Measurements from ENCODE around the gene CPSF6.
"Not testable (repeated sequence)": the region's sequence is repeated elsewhere in the genome, so short reads cannot be mapped to it uniquely, and the experiment has no call there.

The CPSF6 gene

DNA sequence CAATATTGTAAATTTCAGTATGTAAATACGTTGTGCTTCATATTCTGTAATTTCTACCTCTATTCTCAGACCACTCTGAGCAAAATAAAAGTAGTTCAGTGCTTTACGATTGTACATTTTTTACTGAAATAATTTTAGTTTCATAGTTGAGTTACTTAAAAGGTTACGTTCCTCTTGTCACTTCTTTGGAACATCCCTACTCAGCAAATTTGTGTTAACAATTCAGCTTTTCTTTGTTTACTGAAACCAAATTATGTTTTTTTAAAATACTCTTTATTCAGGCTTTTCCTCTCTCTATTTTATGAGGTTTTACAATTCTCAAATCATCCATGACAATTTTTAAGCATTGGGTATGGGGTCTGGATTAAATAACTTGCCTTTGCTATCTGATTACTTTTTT is 25.8 kb downstream of the CPSF6 start:
- Histone ChIP-seq H3K4me3 (ENCODE audit: low read depth in 1 of 2, low read length in 2 of 2) (no peak overlapping the region), H3K27me3 (ENCODE audit: low read depth, low read length) (no peaks in the 10 kb centered on the region), H3K4me1 (ENCODE audit: control insufficient read depth in 1 of 2, insufficient read depth in 2 of 2, low read length in 2 of 2) (no peaks in the 10 kb centered on the region), H3K27ac (ENCODE audit: low read length) (no peak overlapping the region), H3K36me3 (ENCODE audit: control insufficient read depth in 1 of 2, insufficient read depth in 2 of 2, low read length in 2 of 2) (peaks cover 28 to 47% of the 10 kb centered on the region in 2 donors), H3K9me3 (ENCODE audit: control insufficient read depth in 1 of 2, low read length in 2 of 2) (no peaks in the 10 kb centered on the region)

GRCh38 chr12:69265633-69266032 is 26.3 kb downstream of the CPSF6 start:
- not testable (repeated sequence) for H3K27ac ChIP-seq (ENCODE audit: low read length); H3K27me3 ChIP-seq (ENCODE audit: low read depth, low read length); H3K4me1 ChIP-seq (ENCODE audit: control insufficient read depth in 1 of 2, insufficient read depth in 2 of 2, low read length in 2 of 2); H3K9me3 ChIP-seq (ENCODE audit: control insufficient read depth in 1 of 2, low read length in 2 of 2); H3K4me3 ChIP-seq (ENCODE audit: low read depth in 1 of 2, low read length in 2 of 2)
- peaks cover 28 to 42% of the 10 kb centered on the region in 2 donors for H3K36me3 ChIP-seq (ENCODE audit: control insufficient read depth in 1 of 2, insufficient read depth in 2 of 2, low read length in 2 of 2)

DNA sequence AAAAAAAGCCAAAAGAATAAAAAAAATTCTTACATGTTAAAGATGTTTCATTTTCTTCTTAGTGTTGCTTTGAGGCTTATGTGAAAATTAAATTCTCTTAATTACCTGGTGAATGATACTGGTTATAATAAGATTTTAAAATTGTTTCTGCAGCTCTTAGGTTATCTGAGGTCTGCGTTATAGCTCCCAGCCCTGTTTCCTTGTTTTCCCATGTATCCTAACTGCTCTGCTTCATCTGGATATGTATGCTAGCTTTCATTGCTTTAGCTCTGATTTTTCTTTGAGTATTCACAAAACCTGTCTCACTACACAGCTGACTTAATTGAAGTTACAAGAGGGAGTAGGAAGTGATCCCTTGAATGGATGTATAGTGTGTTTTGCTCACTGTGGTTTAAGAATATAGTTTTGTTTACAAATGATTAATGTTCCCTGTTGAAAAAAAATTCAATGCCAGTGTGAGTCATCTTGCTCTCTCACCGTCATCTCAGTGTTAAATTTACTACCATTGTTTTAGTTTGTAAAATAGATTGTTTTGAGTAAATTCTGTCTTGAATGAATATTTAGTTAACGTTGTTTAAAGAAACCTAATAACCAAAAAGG is 26.8 kb downstream of the CPSF6 start:
- Histone ChIP-seq H3K4me1 (ENCODE audit: control insufficient read depth in 1 of 2, insufficient read depth in 2 of 2, low read length in 2 of 2) (no peaks in the 10 kb centered on the region), H3K36me3 (ENCODE audit: control insufficient read depth in 1 of 2, insufficient read depth in 2 of 2, low read length in 2 of 2) (peaks cover 28 to 39% of the 10 kb centered on the region in 2 donors), H3K27me3 (ENCODE audit: low read depth, low read length) (no peaks in the 10 kb centered on the region), H3K27ac (ENCODE audit: low read length) (no peak overlapping the region), H3K4me3 (ENCODE audit: low read depth in 1 of 2, low read length in 2 of 2) (no peak overlapping the region), H3K9me3 (ENCODE audit: control insufficient read depth in 1 of 2, low read length in 2 of 2) (no peaks in the 10 kb centered on the region)

DNA sequence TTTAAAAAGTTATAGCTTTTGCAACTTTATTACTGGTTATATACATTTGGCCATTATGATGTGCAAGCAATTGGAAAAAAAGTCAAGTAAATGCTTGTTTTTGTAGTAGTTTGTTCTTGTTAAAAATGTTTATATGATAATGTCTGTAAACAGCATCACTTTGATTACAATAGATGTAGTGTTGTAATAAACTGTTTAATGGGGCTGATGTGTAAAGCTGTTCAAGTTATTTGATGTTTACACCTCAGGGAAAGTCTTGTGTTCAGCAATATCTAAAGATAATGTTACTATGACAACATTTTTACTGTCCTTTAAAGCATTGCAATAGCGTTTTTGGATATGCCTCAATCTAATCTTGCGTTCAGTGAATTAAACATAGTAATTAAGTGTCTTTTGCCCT is 30.4 kb downstream of the CPSF6 start:
- no peaks in the 10 kb centered on the region for H3K27me3 ChIP-seq (ENCODE audit: low read depth, low read length)
- H3K36me3 ChIP-seq (ENCODE audit: control insufficient read depth in 1 of 2, insufficient read depth in 2 of 2, low read length in 2 of 2), result peaks cover 12% of the 10 kb centered on the region in 2 donors
- H3K9me3 ChIP-seq (ENCODE audit: control insufficient read depth in 1 of 2, low read length in 2 of 2), result no peaks in the 10 kb centered on the region
- H3K4me1 ChIP-seq (ENCODE audit: control insufficient read depth in 1 of 2, insufficient read depth in 2 of 2, low read length in 2 of 2), result peaks cover 0 to 2% of the 10 kb centered on the region in 2 donors
- H3K4me3 ChIP-seq (ENCODE audit: low read depth in 1 of 2, low read length in 2 of 2), result no peak overlapping the region
- H3K27ac ChIP-seq (ENCODE audit: low read length), result no peak overlapping the region

DNA sequence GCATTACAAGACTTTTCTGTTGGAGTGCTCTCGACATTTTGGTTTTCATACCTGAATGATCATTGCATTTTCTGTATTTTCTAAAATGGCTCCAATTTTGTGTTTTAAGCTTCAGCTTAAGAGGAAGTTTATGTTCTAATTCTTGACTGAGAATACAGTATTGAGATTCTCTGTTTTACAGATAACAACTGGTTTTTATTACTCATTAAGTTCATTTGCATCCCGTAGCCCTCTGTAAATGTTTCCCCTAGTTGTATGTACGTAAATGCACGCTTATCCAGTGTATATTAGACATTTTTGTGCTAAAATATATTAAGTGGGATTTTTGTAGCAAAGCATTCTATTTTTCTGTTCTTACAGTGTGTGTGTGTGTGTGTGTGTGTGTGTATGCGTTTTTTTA is 33.1 kb downstream of the CPSF6 start:
- Histone ChIP-seq H3K36me3 (ENCODE audit: control insufficient read depth in 1 of 2, insufficient read depth in 2 of 2, low read length in 2 of 2) (peaks cover 6 to 10% of the 10 kb centered on the region in 2 donors), H3K4me3 (ENCODE audit: low read depth in 1 of 2, low read length in 2 of 2) (no peak overlapping the region), H3K27ac (ENCODE audit: low read length) (no peak overlapping the region), H3K9me3 (ENCODE audit: control insufficient read depth in 1 of 2, low read length in 2 of 2) (no peaks in the 10 kb centered on the region), H3K27me3 (ENCODE audit: low read depth, low read length) (no peaks in the 10 kb centered on the region), H3K4me1 (ENCODE audit: control insufficient read depth in 1 of 2, insufficient read depth in 2 of 2, low read length in 2 of 2) (peaks cover 0 to 10% of the 10 kb centered on the region in 2 donors)

DNA sequence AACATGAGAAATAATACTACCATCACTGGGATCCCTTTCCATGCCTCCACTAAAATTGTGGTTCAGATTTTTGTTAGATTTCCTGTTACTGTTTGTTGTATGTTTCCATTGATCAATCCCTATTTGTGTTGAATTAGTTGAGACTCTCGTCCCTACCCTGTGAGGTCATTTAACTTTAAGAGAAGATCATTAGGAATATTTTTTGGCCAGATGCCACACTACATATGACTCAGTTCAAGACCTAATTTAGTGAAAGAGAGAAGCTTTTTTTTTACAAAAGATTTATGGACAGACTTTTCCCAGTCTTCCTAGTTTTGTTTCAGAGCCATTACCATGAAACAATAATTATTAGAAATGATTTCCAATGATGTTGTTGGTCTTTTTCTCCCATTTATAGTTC is 35.5 kb downstream of the CPSF6 start:
- Histone ChIP-seq H3K4me1 (ENCODE audit: control insufficient read depth in 1 of 2, insufficient read depth in 2 of 2, low read length in 2 of 2) (peaks cover 0 to 10% of the 10 kb centered on the region in 2 donors), H3K27ac (ENCODE audit: low read length) (no peak overlapping the region), H3K27me3 (ENCODE audit: low read depth, low read length) (no peaks in the 10 kb centered on the region), H3K4me3 (ENCODE audit: low read depth in 1 of 2, low read length in 2 of 2) (no peak overlapping the region), H3K36me3 (ENCODE audit: control insufficient read depth in 1 of 2, insufficient read depth in 2 of 2, low read length in 2 of 2) (peaks cover 0 to 10% of the 10 kb centered on the region in 2 donors), H3K9me3 (ENCODE audit: control insufficient read depth in 1 of 2, low read length in 2 of 2) (no peaks in the 10 kb centered on the region)

- Histone ChIP-seq H3K4me3 (ENCODE audit: low read depth in 1 of 2, low read length in 2 of 2) (no peak overlapping the region), H3K9me3 (ENCODE audit: control insufficient read depth in 1 of 2, low read length in 2 of 2) (no peaks in the 10 kb centered on the region), H3K36me3 (ENCODE audit: control insufficient read depth in 1 of 2, insufficient read depth in 2 of 2, low read length in 2 of 2) (peaks cover 0 to 6% of the 10 kb centered on the region in 2 donors), H3K27me3 (ENCODE audit: low read depth, low read length) (no peaks in the 10 kb centered on the region), H3K4me1 (ENCODE audit: control insufficient read depth in 1 of 2, insufficient read depth in 2 of 2, low read length in 2 of 2) (peaks cover 0 to 10% of the 10 kb centered on the region in 2 donors), H3K27ac (ENCODE audit: low read length) (no peak overlapping the region)
Measured at GRCh38 chr12:69275471-69275891, 36.1 kb downstream of the CPSF6 start.

DNA sequence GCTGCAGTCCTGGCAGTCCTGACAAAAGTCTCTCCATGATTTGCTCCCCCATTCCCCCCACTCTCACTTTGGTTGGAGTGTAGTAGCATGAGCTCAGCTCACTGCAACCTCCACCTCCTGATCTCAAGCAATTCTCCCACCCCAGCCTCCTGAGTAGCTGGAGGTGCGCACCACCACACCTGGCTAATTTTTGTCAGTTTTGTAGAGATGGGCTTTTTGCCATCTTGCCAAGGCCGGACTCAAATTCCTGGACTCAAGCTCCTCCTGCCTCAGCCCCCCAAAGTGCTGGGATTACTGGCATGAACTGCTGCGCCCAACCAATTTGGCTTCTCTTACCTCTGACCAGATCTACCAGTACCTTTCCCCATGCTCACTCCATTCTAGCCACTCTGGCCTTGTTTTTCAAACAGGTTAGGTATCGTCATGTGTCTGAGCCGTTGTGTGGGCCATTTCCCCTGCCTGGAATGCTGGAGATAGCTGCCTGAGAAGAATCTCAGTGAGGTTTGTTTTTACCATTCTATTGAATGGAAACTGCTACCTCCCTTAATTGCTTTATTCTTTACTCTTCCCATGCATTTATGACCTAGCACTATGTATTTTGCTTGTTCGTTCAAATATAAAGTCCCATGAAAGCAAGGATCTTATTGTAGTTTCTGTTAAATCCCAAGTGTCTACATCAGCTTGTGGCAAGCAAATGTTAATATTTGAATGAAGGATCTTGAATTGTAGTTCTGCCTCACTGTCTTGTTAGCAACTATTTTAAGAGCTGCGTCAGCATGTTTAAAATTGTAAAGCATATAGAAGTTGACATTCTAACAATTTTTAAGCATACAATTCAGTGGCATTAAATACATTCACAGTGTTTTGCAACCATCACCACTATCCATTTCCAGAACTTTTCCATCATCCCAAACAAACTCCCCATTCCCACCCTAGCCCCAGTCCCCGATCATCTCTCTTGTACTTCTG is 39.7 kb downstream of the CPSF6 start:
- Histone ChIP-seq H3K27me3 (ENCODE audit: low read depth, low read length) (no peaks in the 10 kb centered on the region), H3K36me3 (ENCODE audit: control insufficient read depth in 1 of 2, insufficient read depth in 2 of 2, low read length in 2 of 2) (no peaks in the 10 kb centered on the region), H3K27ac (ENCODE audit: low read length) (no peak overlapping the region), H3K4me1 (ENCODE audit: control insufficient read depth in 1 of 2, insufficient read depth in 2 of 2, low read length in 2 of 2) (peaks cover 0 to 10% of the 10 kb centered on the region in 2 donors), H3K4me3 (ENCODE audit: low read depth in 1 of 2, low read length in 2 of 2) (no peak overlapping the region), H3K9me3 (ENCODE audit: control insufficient read depth in 1 of 2, low read length in 2 of 2) (no peaks in the 10 kb centered on the region)

DNA sequence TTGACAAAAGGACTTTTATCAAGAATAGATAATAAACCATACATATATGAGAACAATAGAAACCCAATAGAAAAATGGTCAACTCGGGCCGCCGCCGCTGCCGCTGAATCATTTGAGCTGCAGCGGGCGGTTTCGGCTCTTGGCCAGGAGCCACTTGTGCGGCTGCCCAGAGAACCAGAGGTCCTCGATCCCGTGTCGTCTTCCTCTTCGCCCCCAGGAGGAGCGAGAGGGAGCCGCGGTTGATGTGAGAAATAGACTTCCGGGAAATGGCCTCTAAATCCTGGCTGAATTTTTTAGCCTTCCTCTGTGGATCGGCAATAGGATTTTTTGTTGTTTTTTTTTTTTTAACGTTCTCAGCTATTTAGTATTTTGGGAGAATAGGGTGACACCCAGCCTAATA is 44.8 kb downstream of the CPSF6 start:
- Histone ChIP-seq H3K9me3 (ENCODE audit: control insufficient read depth in 1 of 2, low read length in 2 of 2) (no peaks in the 10 kb centered on the region), H3K4me1 (ENCODE audit: control insufficient read depth in 1 of 2, insufficient read depth in 2 of 2, low read length in 2 of 2) (no peaks in the 10 kb centered on the region), H3K4me3 (ENCODE audit: low read depth in 1 of 2, low read length in 2 of 2) (peak overlapping the region; percentile 44 to 49), H3K27me3 (ENCODE audit: low read depth, low read length) (peaks cover 7% of the 10 kb centered on the region), H3K36me3 (ENCODE audit: control insufficient read depth in 1 of 2, insufficient read depth in 2 of 2, low read length in 2 of 2) (no peaks in the 10 kb centered on the region), H3K27ac (ENCODE audit: low read length) (no peak overlapping the region)

- Histone ChIP-seq H3K36me3 (ENCODE audit: control insufficient read depth in 1 of 2, insufficient read depth in 2 of 2, low read length in 2 of 2) (no peaks in the 10 kb centered on the region), H3K4me1 (ENCODE audit: control insufficient read depth in 1 of 2, insufficient read depth in 2 of 2, low read length in 2 of 2) (no peaks in the 10 kb centered on the region), H3K27ac (ENCODE audit: low read length) (no peak overlapping the region), H3K27me3 (ENCODE audit: low read depth, low read length) (peaks cover 7% of the 10 kb centered on the region), H3K9me3 (ENCODE audit: control insufficient read depth in 1 of 2, low read length in 2 of 2) (no peaks in the 10 kb centered on the region), H3K4me3 (ENCODE audit: low read depth in 1 of 2, low read length in 2 of 2) (no peak overlapping the region)
Measured at GRCh38 chr12:69287556-69287955, 48.2 kb downstream of the CPSF6 start.

GRCh38 chr12:69290545-69291277 is 51.3 kb downstream of the CPSF6 start:
- H3K27me3 ChIP-seq (ENCODE audit: low read depth, low read length), result peaks cover 7% of the 10 kb centered on the region
- H3K36me3 ChIP-seq (ENCODE audit: control insufficient read depth in 1 of 2, insufficient read depth in 2 of 2, low read length in 2 of 2), result no peaks in the 10 kb centered on the region
- H3K9me3 ChIP-seq (ENCODE audit: control insufficient read depth in 1 of 2, low read length in 2 of 2), result no peaks in the 10 kb centered on the region
- no peak overlapping the region for H3K4me3 ChIP-seq (ENCODE audit: low read depth in 1 of 2, low read length in 2 of 2)
- no peak overlapping the region for H3K27ac ChIP-seq (ENCODE audit: low read length)
- no peaks in the 10 kb centered on the region for H3K4me1 ChIP-seq (ENCODE audit: control insufficient read depth in 1 of 2, insufficient read depth in 2 of 2, low read length in 2 of 2)

Measured in muscle layer of duodenum (tissue), 2 donors.